CD4-positive, alpha-beta T cell treated with Interleukin-15 for 1 hour (primary cell): ENCODE measurements around the gene ZNF652.
A peak's percentile ranks its signal among the peaks of the same experiment; 100 is the strongest.

Experiments used
- DNase-seq: peaks from one replicate; pipeline ENCODE4 v3.0.0-alpha.2; 2020

ZNF652 gene

DNA sequence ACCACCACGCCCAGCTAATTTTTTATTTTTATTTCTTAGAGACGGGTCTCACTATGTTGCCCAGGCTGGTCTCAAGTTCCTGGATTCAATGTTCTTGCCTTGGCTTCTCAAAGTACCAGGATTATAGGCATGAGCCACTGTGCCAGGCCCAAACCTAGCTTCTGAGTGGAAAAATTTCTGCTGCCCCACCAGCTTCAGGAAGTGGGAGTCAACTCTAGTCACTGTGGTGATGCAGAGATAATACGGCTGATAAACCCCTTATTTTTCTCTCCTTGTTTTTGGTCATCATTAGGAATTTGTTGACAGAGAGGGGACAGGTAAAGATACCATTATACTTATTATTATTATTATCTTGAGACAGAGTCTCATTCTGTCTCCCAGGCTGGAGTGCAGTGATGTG lies 103.7 kb downstream of the ZNF652 start:
- DNase-seq: no peak

DNA sequence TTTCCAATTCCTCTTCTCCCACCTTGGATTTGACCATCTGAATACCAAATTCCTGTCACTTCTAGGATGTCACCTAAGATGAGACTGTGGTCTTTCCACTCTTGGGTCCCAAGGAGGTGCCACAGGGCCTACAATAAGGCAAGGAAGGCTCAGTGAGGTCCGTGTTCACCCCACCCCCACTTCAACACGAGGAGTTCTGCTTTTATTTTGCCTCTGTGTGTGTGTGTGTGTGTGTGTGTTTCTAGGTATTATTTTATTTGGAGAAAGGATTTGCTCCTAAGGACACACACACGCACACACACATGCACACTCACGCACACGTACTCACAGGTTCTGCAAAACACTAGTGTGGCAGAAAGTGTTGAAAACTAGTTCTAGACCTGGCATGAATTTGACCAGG lies 106.9 kb downstream of the ZNF652 start:
- no peak for DNase-seq

DNA sequence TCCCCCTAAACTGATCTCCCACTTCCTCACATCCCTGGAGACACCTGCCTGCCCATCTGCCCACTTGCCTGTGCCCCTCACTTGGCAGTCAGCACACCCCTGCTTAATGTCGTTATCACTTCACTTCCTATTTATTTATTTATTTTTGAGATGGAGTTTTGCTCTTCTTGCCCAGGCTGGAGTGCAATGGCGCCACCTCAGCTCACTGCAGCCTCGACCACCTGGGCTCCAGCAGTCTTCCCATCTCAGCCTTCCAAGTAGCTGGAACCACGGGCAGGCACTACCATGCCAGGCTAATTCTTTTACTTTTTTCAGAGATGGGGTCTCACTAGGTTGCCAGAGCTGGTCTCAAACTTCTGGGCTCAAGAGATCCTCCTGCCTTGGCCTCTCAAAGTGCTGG lies 108.0 kb downstream of the ZNF652 start:
- no peak for DNase-seq

DNA sequence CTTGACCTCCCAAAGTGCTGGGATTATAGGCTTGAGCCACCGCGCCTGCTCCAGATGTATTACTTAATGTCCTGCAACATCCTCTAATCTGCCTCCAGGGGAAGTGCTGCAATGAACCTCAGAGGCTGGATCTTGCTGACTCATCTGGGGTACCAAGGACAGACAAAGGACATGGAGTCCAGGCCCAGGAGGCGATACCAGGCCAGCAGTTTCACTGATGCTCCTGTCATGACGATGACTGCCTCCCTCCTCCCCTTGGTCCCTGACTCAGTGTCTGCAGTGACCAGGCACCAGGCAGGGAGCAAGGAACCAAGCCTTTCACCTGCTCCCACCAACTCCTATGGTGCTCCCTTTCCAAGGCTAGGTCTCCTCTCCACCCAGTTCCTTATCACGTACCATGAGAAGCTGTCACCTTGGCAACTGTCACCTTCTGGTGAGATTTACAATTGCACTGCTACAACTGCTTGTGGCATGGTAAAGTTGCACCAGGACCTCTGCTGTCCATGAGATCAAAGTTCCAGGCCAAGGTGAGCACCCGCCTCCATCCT lies 109.8 kb downstream of the ZNF652 start:
- peak; percentile 65 for DNase-seq

DNA sequence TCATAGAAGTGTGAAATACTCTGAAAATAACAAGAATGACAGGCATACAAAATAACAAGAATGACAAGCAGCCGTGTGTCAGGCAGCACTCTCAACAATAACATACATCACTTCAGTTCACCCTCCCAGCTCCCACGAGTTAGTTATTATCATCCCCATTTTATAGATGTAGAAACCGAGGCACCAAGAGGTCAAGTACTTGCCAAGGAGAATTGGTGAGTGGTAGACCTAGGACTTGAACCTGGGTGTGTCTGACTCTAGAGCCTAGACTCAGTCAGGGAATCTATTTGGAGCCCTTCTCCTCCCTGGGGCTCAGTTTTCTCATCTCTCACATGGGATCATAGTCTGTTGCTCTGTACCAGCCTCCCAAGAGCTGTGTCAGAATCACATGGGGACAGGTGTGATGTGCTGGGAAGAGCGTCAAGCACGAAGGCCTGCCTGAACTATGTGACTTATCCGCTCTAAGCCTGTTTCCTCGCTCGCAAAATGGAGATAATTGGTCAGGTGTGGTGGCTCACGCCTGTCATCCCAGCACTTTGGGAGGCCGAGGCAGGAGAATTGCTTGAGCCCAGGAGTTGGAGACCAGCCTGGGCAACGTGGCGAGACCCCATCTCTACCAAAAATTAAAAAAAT lies 112.0 kb downstream of the ZNF652 start:
- no peak for DNase-seq

DNA sequence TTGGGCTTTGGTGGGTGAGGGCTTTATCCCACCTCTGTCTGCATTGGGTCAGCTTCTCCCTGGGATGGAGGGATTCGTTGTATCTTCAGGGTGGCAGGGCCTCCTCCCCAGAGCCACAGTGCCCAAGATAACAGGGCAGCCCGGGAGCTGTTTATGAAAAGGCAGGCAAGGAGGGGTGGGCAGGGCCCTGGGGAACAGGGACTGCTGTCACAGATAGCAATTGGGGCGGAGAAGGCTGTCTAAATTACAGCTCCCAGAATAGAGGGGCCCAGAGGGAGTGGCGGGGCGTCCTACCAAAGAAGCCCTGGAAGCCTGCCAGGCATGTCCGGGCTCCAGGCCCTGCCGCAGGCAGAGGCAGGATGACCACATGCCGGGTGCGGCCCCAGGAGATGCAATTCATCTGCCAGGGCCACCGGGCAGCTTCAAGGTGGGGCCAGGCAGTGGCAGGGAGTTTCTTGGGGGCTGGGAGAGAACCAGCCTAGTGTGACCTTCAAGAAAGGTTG lies 112.7 kb downstream of the ZNF652 start:
- DNase-seq: no peak

DNA sequence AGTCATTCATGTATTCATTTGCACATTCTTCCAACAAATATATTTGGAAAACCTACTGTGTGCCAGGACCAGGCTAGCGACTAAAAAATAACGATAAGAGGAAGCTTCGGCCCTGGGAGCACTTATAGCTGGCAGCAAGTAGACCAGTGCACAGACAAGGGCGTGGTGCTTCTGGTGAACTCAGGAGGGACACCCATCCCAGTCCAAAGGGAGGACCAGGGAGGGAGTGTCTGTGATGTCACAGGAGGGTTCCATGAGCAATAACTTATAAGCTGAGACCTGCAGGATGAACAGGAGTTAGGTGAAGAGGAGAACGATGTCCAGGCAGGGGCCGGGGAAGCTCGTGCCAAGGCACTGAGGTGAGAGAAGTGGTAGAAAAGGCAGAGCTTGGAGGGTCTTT lies 114.1 kb downstream of the ZNF652 start:
- no peak for DNase-seq

DNA sequence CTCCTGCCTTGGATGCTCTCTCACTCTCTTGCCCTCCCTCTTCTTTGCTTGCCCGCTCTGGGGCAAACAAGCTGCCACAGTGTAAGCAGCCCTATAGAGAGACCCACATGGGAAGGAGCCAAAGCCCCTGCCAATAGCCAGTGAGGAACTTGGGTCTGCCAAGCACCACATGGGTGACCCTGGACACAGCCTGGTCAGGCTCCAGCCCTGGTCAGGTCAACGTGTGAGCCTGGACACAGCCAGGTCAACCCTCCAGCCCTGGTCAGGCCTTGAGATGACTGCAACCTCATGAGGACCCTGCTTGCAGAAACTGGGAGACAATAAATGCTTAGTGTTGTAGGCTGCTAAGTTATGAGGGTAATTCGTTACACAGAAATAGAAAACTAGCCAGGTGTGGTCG lies 117.2 kb downstream of the ZNF652 start:
- no peak for DNase-seq
